WTC11 (cell line): ENCODE measurements around the gene KLHL29.

Source experiments
- CTCF ChIP-seq: fragments of 200-600 bp; IDR thresholded peaks from 2 replicates; pipeline ENCODE4 v1.8.0; 2022; ENCODE audit warnings: antibody characterized with exemption
- GRHL2 ChIP-seq: fragments of 250-450 bp; sonication (Bioruptor Pico); IDR thresholded peaks from 2 replicates; pipeline ENCODE4 v1.8.0; 2022; ENCODE audit warnings: mild to moderate bottlenecking, moderate library complexity; ENCODE audit not compliant: insufficient replicate concordance, severe bottlenecking
- HMGXB4 ChIP-seq: sonication (generic); formaldehyde crosslinking; IDR thresholded peaks from 2 replicates; pipeline ENCODE4 v1.8.1; 2023; ENCODE audit warnings: mild to moderate bottlenecking, moderate library complexity, missing genetic modification reagents
- IRF2 ChIP-seq: sonication (generic); formaldehyde crosslinking; IDR thresholded peaks from 2 replicates; pipeline ENCODE4 v1.8.0; 2022; ENCODE audit warnings: low read depth, missing genetic modification reagents, borderline replicate concordance
- MAX ChIP-seq: sonication (generic); formaldehyde crosslinking; IDR thresholded peaks from 2 replicates; pipeline ENCODE4 v1.8.0; 2022; ENCODE audit warnings: mild to moderate bottlenecking, missing genetic modification reagents
- NR2C2 ChIP-seq: sonication (generic); formaldehyde crosslinking; IDR thresholded peaks from 2 replicates; pipeline ENCODE4 v1.8.0; 2022; ENCODE audit warnings: mild to moderate bottlenecking, missing genetic modification reagents
- SP1 ChIP-seq: sonication (generic); formaldehyde crosslinking; conservative IDR thresholded peaks from 2 replicates; pipeline ENCODE4 v1.8.1; 2022; ENCODE audit warnings: missing genetic modification reagents
- TCF7 ChIP-seq: sonication (generic); formaldehyde crosslinking; IDR thresholded peaks from 2 replicates; pipeline ENCODE4 v1.8.0; 2022; ENCODE audit warnings: mild to moderate bottlenecking, low read depth, missing genetic modification reagents, moderate library complexity
- ZNF219 ChIP-seq: sonication (generic); formaldehyde crosslinking; IDR thresholded peaks from 2 replicates; pipeline ENCODE4 v1.8.0; 2023; ENCODE audit warnings: missing genetic modification reagents, mild to moderate bottlenecking, borderline replicate concordance
- ZNF263 ChIP-seq: sonication (generic); formaldehyde crosslinking; IDR thresholded peaks from 2 replicates; pipeline ENCODE4 v1.8.1; 2022; ENCODE audit warnings: low read depth, mild to moderate bottlenecking, moderate library complexity, missing genetic modification reagents
- ZNF671 ChIP-seq: fragments of 250-450 bp; sonication (Bioruptor Pico); IDR thresholded peaks from 2 replicates; pipeline ENCODE4 v1.8.0; 2021; ENCODE audit warnings: mild to moderate bottlenecking

GRCh38 chr2:23531280-23531679, 146.3 kb downstream of the KLHL29 start:
- TF ChIP-seq SP1 = no peak
- no peak for TF ChIP-seq GRHL2 (CRISPR knock-in tag)
- no peak for TF ChIP-seq CTCF
- no peak for TF ChIP-seq IRF2 (CRISPR knock-in tag)
- TF ChIP-seq MAX (CRISPR knock-in tag) = no peak
- TF ChIP-seq NR2C2 = no peak
- TF ChIP-seq TCF7 (CRISPR knock-in tag) = no peak
- TF ChIP-seq ZNF219 (CRISPR knock-in tag) = no peak
- TF ChIP-seq ZNF263 (CRISPR knock-in tag) = no peak
- no peak for TF ChIP-seq HMGXB4 (CRISPR knock-in tag)
- no peak for TF ChIP-seq ZNF671 (CRISPR knock-in tag)
